ENCODE results near the gene MRPS26.

DNA sequence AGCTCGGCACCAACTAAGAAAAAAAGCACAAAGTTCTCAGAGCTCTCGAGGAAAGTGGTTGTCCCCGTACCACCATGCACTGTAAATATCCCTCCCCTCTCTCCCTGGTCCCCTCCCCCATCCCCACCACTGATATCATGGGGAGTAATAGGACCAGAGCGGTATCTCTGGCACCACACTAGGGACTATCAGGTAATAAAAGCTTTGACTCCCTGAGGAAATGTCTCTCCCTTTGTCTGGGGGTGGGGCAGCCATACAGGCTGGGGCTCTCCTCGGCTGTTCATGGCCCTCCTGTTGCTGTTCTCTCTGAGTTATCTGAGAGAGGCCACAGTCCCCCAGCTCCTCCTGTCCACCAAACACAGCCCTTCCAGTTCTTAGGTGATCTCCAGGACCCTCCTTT is 7.4 kb upstream of the MRPS26 start:
- no peak for TF ChIP-seq EZH2 (IDR thresholded peaks at IDR 0.05)
- TF ChIP-seq POLR2AphosphoS5 (IDR thresholded peaks at IDR 0.05; ENCODE audit: borderline replicate concordance, low read depth, low read length) = no peak

Data from SK-N-MC (cell line).